ENCODE data around the gene ABCB6.

The ABCB6 gene

DNA sequence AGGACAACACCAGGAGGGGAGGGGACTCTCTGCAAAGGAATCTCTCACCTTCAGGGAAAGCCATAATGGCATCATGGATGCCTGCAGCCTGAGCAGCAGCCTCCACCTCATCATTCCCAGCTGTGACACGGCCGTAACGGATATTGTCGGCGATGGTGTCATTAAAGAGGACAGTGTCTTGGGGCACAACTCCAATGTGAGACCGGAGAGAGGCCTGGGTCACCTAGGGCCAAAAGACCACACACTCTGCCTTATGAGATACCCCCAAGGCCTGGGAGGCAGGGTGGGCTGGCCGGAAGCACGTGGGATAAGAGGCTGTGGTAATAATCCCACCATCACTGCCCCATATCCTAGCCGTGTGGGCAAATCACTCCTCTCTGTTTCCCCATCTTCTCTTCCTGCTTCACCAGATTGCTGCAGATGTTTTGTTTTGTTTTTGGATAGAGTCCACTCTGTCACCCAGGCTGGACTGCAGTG lies 7.8 kb downstream of the ABCB6 start:
- H3K36me3 ChIP-seq = peaks cover 60% of the 10 kb centered on the region
- H3K27me3 ChIP-seq = no peaks in the 10 kb centered on the region
- H3K4me1 ChIP-seq = peaks cover 11% of the 10 kb centered on the region
- H3K4me3 ChIP-seq (ENCODE audit: low read depth, low read length) = no peak overlapping the region
- no peaks in the 10 kb centered on the region for H3K9me3 ChIP-seq
- TF ChIP-seq CTCF (IDR thresholded peaks at IDR 0.05; ENCODE audit: low read depth, low read length) = no peak
- no peak for DNase-seq

DNA sequence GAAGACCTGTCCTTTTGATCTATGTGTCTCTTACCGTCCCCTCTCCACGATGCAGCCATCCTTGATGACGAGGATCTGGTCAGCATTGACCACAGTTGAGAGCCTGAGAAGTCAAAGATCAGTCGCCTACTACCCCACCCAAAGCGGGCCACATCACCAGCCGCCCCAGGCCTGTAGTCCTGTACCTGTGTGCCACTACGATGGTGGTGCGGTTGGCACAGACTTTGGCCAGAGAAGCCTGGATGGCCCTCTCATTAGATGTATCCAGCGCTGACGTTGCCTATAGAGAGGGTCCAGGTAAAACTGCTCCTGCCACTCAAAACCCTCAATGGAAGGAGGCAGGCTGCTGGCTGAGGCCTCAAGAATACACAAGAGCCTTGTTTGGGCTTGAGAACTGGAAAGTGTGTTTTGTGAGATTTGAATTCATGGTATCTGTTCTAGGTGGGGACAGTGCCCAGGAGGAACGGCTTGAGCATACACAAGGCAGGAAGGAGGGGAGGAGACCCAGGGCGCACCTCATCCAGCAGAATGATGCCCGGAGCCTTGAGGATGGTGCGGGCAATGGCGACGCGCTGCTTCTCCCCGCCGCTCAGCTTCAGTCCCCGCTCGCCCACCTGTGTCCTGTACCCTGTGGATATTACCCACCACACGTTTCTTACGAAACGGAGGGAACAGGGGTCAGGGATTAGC lies 8.4 kb downstream of the ABCB6 start:
- no peaks in the 10 kb centered on the region for H3K27me3 ChIP-seq
- peaks cover 11% of the 10 kb centered on the region for H3K4me1 ChIP-seq
- DNase-seq = no peak
- peaks cover 54% of the 10 kb centered on the region for H3K36me3 ChIP-seq
- no peak for TF ChIP-seq CTCF (IDR thresholded peaks at IDR 0.05; ENCODE audit: low read depth, low read length)
- H3K4me3 ChIP-seq (ENCODE audit: low read depth, low read length) = no peak overlapping the region
- H3K9me3 ChIP-seq = no peaks in the 10 kb centered on the region

- H3K4me3 ChIP-seq (ENCODE audit: low read depth, low read length) = no peak overlapping the region
- peaks cover 46% of the 10 kb centered on the region for H3K36me3 ChIP-seq
- H3K9me3 ChIP-seq = no peaks in the 10 kb centered on the region
- H3K4me1 ChIP-seq = peaks cover 11% of the 10 kb centered on the region
- DNase-seq = no peak
- no peaks in the 10 kb centered on the region for H3K27me3 ChIP-seq
- TF ChIP-seq CTCF (IDR thresholded peaks at IDR 0.05; ENCODE audit: low read depth, low read length) = no peak
These were observed 9.2 kb downstream of the ABCB6 start for GRCh38 chr2:219209236-219210195.

DNA sequence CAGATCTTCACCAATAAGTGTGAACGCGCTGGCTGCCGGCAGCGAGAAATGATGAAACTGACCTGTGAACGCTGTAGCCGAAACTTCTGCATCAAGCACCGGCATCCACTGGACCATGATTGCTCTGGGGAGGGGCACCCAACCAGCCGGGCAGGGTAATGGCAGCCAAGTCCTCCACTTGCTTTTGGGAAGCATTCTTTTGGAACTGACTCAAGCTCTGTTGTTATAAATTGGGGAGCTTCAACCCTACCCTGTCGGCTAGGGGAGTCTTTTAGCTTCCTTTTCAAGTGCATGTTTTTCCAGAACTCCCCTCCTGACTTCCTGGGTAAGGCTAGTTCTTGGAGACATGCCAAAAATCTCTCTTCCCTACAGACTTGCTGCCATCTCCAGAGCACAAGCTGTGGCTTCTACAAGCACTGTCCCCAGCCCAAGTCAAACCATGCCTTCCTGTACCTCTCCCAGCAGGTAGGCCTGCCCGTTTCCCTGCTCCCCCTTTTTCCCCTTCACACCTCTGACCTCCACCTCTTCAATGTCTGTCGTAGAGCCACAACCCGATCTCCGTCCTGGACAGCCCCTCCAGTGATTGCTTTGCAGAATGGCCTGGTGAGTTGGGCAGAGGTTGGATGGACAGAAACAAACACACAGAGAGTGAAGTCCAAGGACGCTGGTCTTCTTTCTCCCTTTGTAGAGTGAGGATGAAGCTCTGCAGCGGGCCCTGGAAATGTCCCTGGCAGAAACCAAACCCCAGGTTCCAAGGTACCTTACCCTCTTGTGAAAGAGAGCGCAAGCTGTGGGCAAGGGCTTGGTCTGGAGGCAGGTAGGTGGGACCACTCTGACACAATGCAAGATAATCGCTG lies 10.6 kb downstream of the ABCB6 start:
- H3K27me3 ChIP-seq = no peaks in the 10 kb centered on the region
- no peak for TF ChIP-seq CTCF (IDR thresholded peaks at IDR 0.05; ENCODE audit: low read depth, low read length)
- peaks cover 32% of the 10 kb centered on the region for H3K36me3 ChIP-seq
- peak overlapping the region; percentile 71 for H3K4me3 ChIP-seq (ENCODE audit: low read depth, low read length)
- H3K4me1 ChIP-seq = peaks cover 11% of the 10 kb centered on the region
- no peak for DNase-seq
- no peaks in the 10 kb centered on the region for H3K9me3 ChIP-seq

GRCh38 chr2:219207134-219207883 lies 11.4 kb downstream of the ABCB6 start:
- Histone ChIP-seq H3K9me3 (no peaks in the 10 kb centered on the region), H3K27me3 (no peaks in the 10 kb centered on the region), H3K4me1 (peaks cover 11% of the 10 kb centered on the region), H3K36me3 (peaks cover 25% of the 10 kb centered on the region), H3K4me3 (ENCODE audit: low read depth, low read length) (peak overlapping the region; percentile 71)
- TF ChIP-seq CTCF (IDR thresholded peaks at IDR 0.05; ENCODE audit: low read depth, low read length) = no peak
- no peak for DNase-seq

Data from BE2C (cell line).